IMR-90 (cell line): Measurements from ENCODE around the gene PTGR1. TPM values are rescaled to one million over a fixed set of nuclear protein-coding genes. Genes with fewer than 3 reads are reported as not detected.

Experiments used
- ATAC-seq: fragments of 200-7000 bp; cut with Tn5 transposase; 2 replicates; pipeline ENCODE4 v1.9.1; 2020; ENCODE audit warnings: low read depth, mild to moderate bottlenecking, moderate library complexity
- BruUV-seq: library from RNA; stranded (reverse); fragments of 400-500 nt; replicated peaks from 2 replicates; lab custom pipeline; 2021; lab: Mats Ljungman, UMichigan
- CTCF ChIA-PET: fragments of 300-600 bp; formaldehyde crosslinking; extraction: SDS; loops from one replicate; lab custom pipeline; 2021; ENCODE audit warnings: antibody characterized with exemption; lab: Yijun Ruan, JAX
- POLR2A ChIA-PET: fragments of 300-600 bp; sonication (Branson Sonifier 250); formaldehyde crosslinking; loops from one replicate; lab custom pipeline; 2022; ENCODE audit warnings: antibody characterized with exemption; ENCODE audit not compliant: unreplicated experiment; lab: Charles Lee
- DNase-seq: peaks from one replicate; pipeline ENCODE4 v3.0.0; 2013
- H2AFZ ChIP-seq: replicated peaks from 2 replicates; pipeline ENCODE3; 2013; ENCODE audit warnings: low read length, mild to moderate bottlenecking; ENCODE audit not compliant: poor library complexity
- H2AK5ac ChIP-seq: 2 replicates; pipeline ENCODE4 v1.6.1; 2013; ENCODE audit warnings: low read depth, low read length, inconsistent platforms
- H2AK9ac ChIP-seq: replicated peaks from 2 replicates; pipeline ENCODE3; 2013; ENCODE audit warnings: mild to moderate bottlenecking, low read depth, low read length, moderate library complexity; ENCODE audit not compliant: poor library complexity
- H2BK120ac ChIP-seq: 2 replicates; pipeline ENCODE4 v1.6.1; 2013; ENCODE audit warnings: low read depth, low read length, inconsistent platforms
- H2BK15ac ChIP-seq: 3 replicates; pipeline ENCODE4 v1.6.1; 2013; ENCODE audit warnings: low read depth, low read length, inconsistent platforms
- H2BK20ac ChIP-seq: 2 replicates; pipeline ENCODE4 v1.6.1; 2013; ENCODE audit warnings: low read depth, mild to moderate bottlenecking, inconsistent platforms, low read length, moderate library complexity
- H2BK5ac ChIP-seq: 2 replicates; pipeline ENCODE4 v1.6.1; 2013; ENCODE audit warnings: mild to moderate bottlenecking, low read depth, low read length, inconsistent platforms; ENCODE audit not compliant: poor library complexity, severe bottlenecking
- H3K14ac ChIP-seq: replicated peaks from 2 replicates; pipeline ENCODE4 v1.6.1; 2013; ENCODE audit warnings: low read depth, low read length, inconsistent platforms
- H3K18ac ChIP-seq: 2 replicates; pipeline ENCODE4 v1.6.1; 2013; ENCODE audit warnings: low read depth, low read length, control low read depth
- H3K23ac ChIP-seq: 2 replicates; pipeline ENCODE4 v1.6.1; 2013; ENCODE audit warnings: low read depth, low read length, inconsistent platforms
- H3K27ac ChIP-seq: 2 replicates; pipeline ENCODE4 v1.5.1; 2013; ENCODE audit warnings: mild to moderate bottlenecking, control low read depth, low read length; ENCODE audit not compliant: insufficient read depth
- H3K27me3 ChIP-seq: 2 replicates; pipeline ENCODE4 v1.6.1; 2013; ENCODE audit warnings: low read length; ENCODE audit not compliant: control insufficient read depth, insufficient read depth
- H3K36me3 ChIP-seq: 2 replicates; pipeline ENCODE4 v1.6.1; 2013; ENCODE audit warnings: low read length, mixed read lengths; ENCODE audit not compliant: control insufficient read depth, insufficient read depth
- H3K4ac ChIP-seq: 2 replicates; pipeline ENCODE4 v1.6.1; 2013; ENCODE audit warnings: low read depth, low read length, inconsistent platforms
- H3K4me1 ChIP-seq: 2 replicates; pipeline ENCODE4 v1.6.1; 2013; ENCODE audit warnings: low read length, mixed read lengths; ENCODE audit not compliant: control insufficient read depth, insufficient read depth
- H3K4me2 ChIP-seq: 2 replicates; pipeline ENCODE4 v1.6.1; 2013; ENCODE audit warnings: low read depth, mild to moderate bottlenecking, control low read depth, low read length, moderate library complexity
- H3K4me3 ChIP-seq: 2 replicates; pipeline ENCODE4 v1.5.1; 2013; ENCODE audit warnings: low read depth, mild to moderate bottlenecking, control low read depth, low read length, moderate library complexity; ENCODE audit not compliant: insufficient read depth
- H3K56ac ChIP-seq: 2 replicates; pipeline ENCODE4 v1.6.1; 2013; ENCODE audit warnings: low read length, inconsistent platforms; ENCODE audit not compliant: insufficient read depth; ENCODE audit errors: extremely low read depth
- H3K79me1 ChIP-seq, 2 experiments: 2 replicates each; pipeline ENCODE4 v1.6.1; 2013; ENCODE audit warnings: low read length in 2 of 2, inconsistent platforms in 1 of 2, low read depth in 1 of 2
- H3K9ac ChIP-seq: 2 replicates; pipeline ENCODE4 v1.6.1; 2013; ENCODE audit warnings: low read depth, low read length, control low read depth
- H3K9me1 ChIP-seq: 2 replicates; pipeline ENCODE4 v1.6.1; 2013; ENCODE audit warnings: low read length, inconsistent platforms; ENCODE audit not compliant: insufficient read depth
- H3K9me3 ChIP-seq: 2 replicates; pipeline ENCODE4 v1.6.1; 2013; ENCODE audit warnings: low read length; ENCODE audit not compliant: control insufficient read depth, insufficient read depth
- H4K20me1 ChIP-seq: 2 replicates; pipeline ENCODE4 v1.6.1; 2013; ENCODE audit warnings: low read length, inconsistent platforms; ENCODE audit not compliant: insufficient read depth
- H4K5ac ChIP-seq: 2 replicates; pipeline ENCODE4 v1.6.1; 2013; ENCODE audit warnings: mild to moderate bottlenecking, low read depth, low read length, control low read depth
- H4K8ac ChIP-seq, 2 experiments: 2 replicates each; pipeline ENCODE4 v1.6.1; 2013; ENCODE audit warnings: low read depth in 2 of 2, low read length in 2 of 2, control low read depth in 1 of 2, inconsistent platforms in 1 of 2
- H4K91ac ChIP-seq: 2 replicates; pipeline ENCODE4 v1.6.1; 2013; ENCODE audit warnings: low read depth, low read length, inconsistent platforms; ENCODE audit not compliant: insufficient read depth
- BHLHE40 ChIP-seq: fragments of 150-350 bp; IDR thresholded peaks from 2 replicates; pipeline ENCODE4 v1.6.1; 2016; ENCODE audit warnings: mild to moderate bottlenecking, low read depth, low read length
- CEBPB ChIP-seq: IDR thresholded peaks from 2 replicates; pipeline ENCODE4 v1.6.1; 2012; ENCODE audit warnings: low read depth, low read length, improper control_type of control experiment
- FOS ChIP-seq: fragments of 150-350 bp; IDR thresholded peaks from 2 replicates; pipeline ENCODE4 v1.6.1; 2016; ENCODE audit warnings: low read depth, low read length
- MAFK ChIP-seq: IDR thresholded peaks from 2 replicates; pipeline ENCODE4 v1.6.1; 2012; ENCODE audit warnings: low read depth, low read length, improper control_type of control experiment
- MAZ ChIP-seq: IDR thresholded peaks from 2 replicates; pipeline ENCODE4 v1.6.1; 2012; ENCODE audit warnings: low read depth, mild to moderate bottlenecking, low read length, improper control_type of control experiment, moderate library complexity, borderline replicate concordance
- MXI1 ChIP-seq: IDR thresholded peaks from 2 replicates; pipeline ENCODE4 v1.6.1; 2012; ENCODE audit warnings: low read depth, mild to moderate bottlenecking, low read length, moderate library complexity, borderline replicate concordance
- NFE2L2 ChIP-seq: fragments of 150-350 bp; IDR thresholded peaks from 2 replicates; pipeline ENCODE4 v1.6.1; 2016; ENCODE audit warnings: low read depth, mild to moderate bottlenecking, low read length
- POLR2A ChIP-seq: IDR thresholded peaks from 2 replicates; pipeline ENCODE4 v1.6.1; 2012; ENCODE audit warnings: mild to moderate bottlenecking, low read depth, low read length
- RAD21 ChIP-seq: IDR thresholded peaks from 2 replicates; pipeline ENCODE4 v1.6.1; 2012; ENCODE audit warnings: low read length, improper control_type of control experiment
- RFX5 ChIP-seq: IDR thresholded peaks from 2 replicates; pipeline ENCODE4 v1.8.0; 2012; ENCODE audit warnings: low read depth, mild to moderate bottlenecking, low read length, moderate library complexity
- SMC3 ChIP-seq: fragments of 150-350 bp; IDR thresholded peaks from 2 replicates; pipeline ENCODE4 v1.6.1; 2016; ENCODE audit warnings: low read depth, mild to moderate bottlenecking, antibody characterized with exemption, low read length, moderate library complexity
- USF2 ChIP-seq: fragments of 150-350 bp; IDR thresholded peaks from 2 replicates; pipeline ENCODE4 v1.6.1; 2017; ENCODE audit warnings: mild to moderate bottlenecking, antibody characterized with exemption, low read length, low read depth
- WGBS, 2 experiments: methylation state at CpG; one replicate each; pipeline versions ENCODE4 v1.1.5 to v1.1.7; 2013; ENCODE audit warnings: missing lambda C conversion rate in 2 of 2; ENCODE audit not compliant: insufficient read length in 1 of 2; ENCODE audit errors: extremely low coverage in 2 of 2; 5-methylcytosine and 5-hydroxymethylcytosine counted together
- dilution Hi-C: fragments of 300-500 bp; cut with HindIII; formaldehyde crosslinking; loops from one replicate; pipeline ENCODE4 v1.14.3; 2018; ENCODE audit warnings: low sequenced_read_pairs; ENCODE audit not compliant: unreplicated experiment
- in situ Hi-C: fragments of 300-500 bp; cut with MboI; formaldehyde crosslinking; loops from 3 replicates; pipeline ENCODE4 v1.14.3; 2019; ENCODE audit warnings: low sequenced_read_pairs, inconsistent platforms, mixed read lengths
- intact Hi-C: fragments of 100-400 bp; cut with micrococcal nuclease; formaldehyde crosslinking; loops from 2 replicates; pipeline ENCODE4 v1.10.0; 2022
- polyA plus RNA-seq, 3 experiments: library from polyadenylated mRNA; depleted of rRNA; stranded (reverse); fragments of >200 nt; gene quantifications; 2 replicates each; pipeline ENCODE4 v1.2.3, GENCODE V29; 2012; ENCODE audit warnings: low replicate concordance in 1 of 3
- total RNA-seq: library from RNA; depleted of rRNA; stranded (reverse); fragments of >200 nt; gene quantifications from 2 replicates; pipeline ENCODE4 v1.2.3, GENCODE V29; 2012
- TF ChIP-seq, protein P1 (sequence below): conservative IDR thresholded peaks from 2 replicates; pipeline ENCODE4 v1.5.1; 2012; ENCODE audit warnings: mild to moderate bottlenecking, low read depth, low read length, improper control_type of control experiment

Gene PTGR1
- total and polyA plus RNA-seq, 2 of the 4 experiments (the other 2 are of a cell fraction), result 45.9 to 72.7 TPM

GRCh38 chr9:111649016-111649415 lies 49.6 kb upstream of the PTGR1 start:
- no peak overlapping the region for H3K56ac ChIP-seq
- ChIA-PET POLR2A (no interaction called here), CTCF (interaction anchor here (0.9 to 1.4 kb wide), 2 partner anchors 12 to 17 kb away, joined by 3 to 4 read pairs; partner anchors contain the start of gene GNG10)
- no peaks in the 10 kb centered on the region for H3K9me3 ChIP-seq
- peaks cover 24% of the 10 kb centered on the region for H3K36me3 ChIP-seq
- H3K9me1 ChIP-seq, result peaks cover 3% of the 10 kb centered on the region; the same call in 1 of the 2 replicates
- H3K27ac ChIP-seq, result no peak overlapping the region; the same call in 1 of the 2 replicates
- H3K27me3 ChIP-seq, result no peaks in the 10 kb centered on the region
- H4K8ac ChIP-seq, result no peak overlapping the region
- H2BK120ac ChIP-seq, result no peak overlapping the region
- H3K18ac ChIP-seq, result no peak overlapping the region
- no peak overlapping the region for H4K91ac ChIP-seq
- H3K23ac ChIP-seq, result no peak overlapping the region
- no peak overlapping the region for H4K5ac ChIP-seq
- TF ChIP-seq RFX5 (no peak), USF2 (no peak), MAFK (no peak), POLR2A (no peak), RAD21 (no peak), MXI1 (no peak), NFE2L2 (no peak), SMC3 (no peak), FOS (no peak), MAZ (no peak), BHLHE40 (no peak), CEBPB (no peak)
- TF ChIP-seq, protein P1, sequence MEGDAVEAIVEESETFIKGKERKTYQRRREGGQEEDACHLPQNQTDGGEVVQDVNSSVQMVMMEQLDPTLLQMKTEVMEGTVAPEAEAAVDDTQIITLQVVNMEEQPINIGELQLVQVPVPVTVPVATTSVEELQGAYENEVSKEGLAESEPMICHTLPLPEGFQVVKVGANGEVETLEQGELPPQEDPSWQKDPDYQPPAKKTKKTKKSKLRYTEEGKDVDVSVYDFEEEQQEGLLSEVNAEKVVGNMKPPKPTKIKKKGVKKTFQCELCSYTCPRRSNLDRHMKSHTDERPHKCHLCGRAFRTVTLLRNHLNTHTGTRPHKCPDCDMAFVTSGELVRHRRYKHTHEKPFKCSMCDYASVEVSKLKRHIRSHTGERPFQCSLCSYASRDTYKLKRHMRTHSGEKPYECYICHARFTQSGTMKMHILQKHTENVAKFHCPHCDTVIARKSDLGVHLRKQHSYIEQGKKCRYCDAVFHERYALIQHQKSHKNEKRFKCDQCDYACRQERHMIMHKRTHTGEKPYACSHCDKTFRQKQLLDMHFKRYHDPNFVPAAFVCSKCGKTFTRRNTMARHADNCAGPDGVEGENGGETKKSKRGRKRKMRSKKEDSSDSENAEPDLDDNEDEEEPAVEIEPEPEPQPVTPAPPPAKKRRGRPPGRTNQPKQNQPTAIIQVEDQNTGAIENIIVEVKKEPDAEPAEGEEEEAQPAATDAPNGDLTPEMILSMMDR, result no peak
- ATAC-seq (no peak), DNase-seq (no peak)
- H3K4me1 ChIP-seq, result no peaks in the 10 kb centered on the region
- intact Hi-C loops, result no loop called here
- H3K4me2 ChIP-seq, result no peak overlapping the region
- H3K79me1 ChIP-seq, result peaks cover 18 to 38% of the 10 kb centered on the region in 2 experiments
- H2BK5ac ChIP-seq, result no peak overlapping the region
- no peak overlapping the region for H3K9ac ChIP-seq
- H2AK5ac ChIP-seq, result no peak overlapping the region
- H2BK15ac ChIP-seq, result no peak overlapping the region
- dilution Hi-C loops, result no loop called here
- in situ Hi-C loops, result no loop called here
- no CpG with 5 or more reads among the region's 4 CpGs for WGBS, 2 experiments
- H3K14ac ChIP-seq, result no peak overlapping the region
- H2AFZ ChIP-seq, result no peak overlapping the region
- H3K4me3 ChIP-seq, result no peak overlapping the region
- H3K4ac ChIP-seq, result no peak overlapping the region
- BruUV-seq, result no TSS peak
- H2BK20ac ChIP-seq, result no peak overlapping the region
- no peak overlapping the region for H2AK9ac ChIP-seq
- peaks cover 6% of the 10 kb centered on the region; the same call in 1 of the 2 replicates for H4K20me1 ChIP-seq
